HG02642 (cell line): ENCODE measurements around the gene ACLY.
A peak's percentile ranks its signal among the peaks of the same experiment; 100 is the strongest.
"Not testable (repeated sequence)": the region's sequence is repeated elsewhere in the genome, so short reads cannot be mapped to it uniquely, and the experiment has no call there.

Source experiments
- ATAC-seq: cut with Tn5 transposase; IDR thresholded peaks from one replicate; pipeline ENCODE4 v1.9.1; 2021; ENCODE audit warnings: mild to moderate bottlenecking; ENCODE audit not compliant: unreplicated experiment, poor library complexity

The ACLY gene

DNA sequence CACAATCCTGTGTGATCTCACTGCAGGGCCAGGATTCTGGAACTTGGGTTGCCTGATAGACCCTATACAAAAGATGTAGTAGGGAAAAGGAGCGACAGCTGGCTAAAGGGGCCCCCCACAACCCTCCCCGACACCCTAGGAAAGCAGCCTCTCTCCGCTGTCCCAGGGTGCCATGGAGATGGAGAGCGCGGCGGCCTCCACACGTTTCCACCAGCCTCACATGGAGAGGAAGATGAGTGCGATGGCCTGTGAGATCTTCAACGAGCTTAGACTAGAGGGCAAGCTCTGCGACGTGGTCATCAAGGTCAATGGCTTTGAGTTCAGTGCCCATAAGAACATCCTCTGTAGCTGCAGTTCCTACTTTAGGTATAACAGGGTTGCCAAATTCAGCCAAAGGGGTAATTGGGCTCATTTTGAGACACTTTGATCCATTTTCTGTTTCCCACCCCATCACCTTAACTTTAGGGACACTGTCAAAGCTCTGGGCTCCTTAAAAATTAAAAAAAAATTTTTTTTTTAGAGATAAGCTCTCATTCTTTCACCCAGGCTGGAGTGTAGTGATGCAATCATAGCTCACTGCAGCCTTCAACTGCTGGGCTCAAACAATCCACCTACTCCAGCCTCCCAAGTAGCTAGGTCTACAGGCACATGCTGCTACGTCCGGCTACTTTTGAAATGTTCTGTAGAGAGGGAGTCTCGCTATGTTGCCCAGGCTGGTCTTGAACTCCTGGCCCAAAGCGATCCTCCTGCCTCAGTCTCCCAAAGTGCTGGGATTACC is 80.8 kb downstream of the ACLY start, which contains the start of gene KLHL10:
TSS of gene KLHL10 (plus strand) at position 65 of the 778 bp plus-strand sequence. CDS start at position 173, 108 bp downstream.
- no peak for ATAC-seq

DNA sequence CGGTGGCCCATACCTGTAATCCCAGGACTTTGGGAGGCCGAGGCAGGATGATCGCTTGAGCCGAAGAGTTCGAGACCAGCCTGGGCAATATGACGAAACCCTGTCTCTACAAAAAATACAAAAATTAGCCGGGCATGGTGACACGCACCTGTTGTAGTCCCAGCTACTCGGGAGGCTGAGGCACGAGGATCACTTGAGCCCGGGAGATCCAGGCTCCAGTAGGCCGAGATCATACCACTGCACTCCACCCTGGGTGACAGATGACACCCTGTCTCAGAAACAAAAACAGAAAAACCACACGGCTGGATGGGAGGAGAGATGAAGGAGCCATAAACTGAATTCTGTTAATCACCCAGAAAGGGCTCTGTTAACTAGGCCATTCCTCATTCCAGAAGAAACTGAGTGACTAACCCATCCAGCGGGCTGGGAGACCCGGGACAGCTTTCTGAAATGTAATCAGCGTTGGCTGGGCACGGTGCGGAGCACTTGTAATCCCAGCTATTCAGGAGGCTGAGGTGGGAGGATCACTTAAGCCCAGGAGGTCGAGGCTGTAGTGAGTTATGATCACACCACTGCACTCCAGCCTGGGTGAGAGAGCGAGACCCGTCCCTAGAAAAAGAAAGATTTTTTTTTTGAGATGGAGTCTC is 82.1 kb downstream of the ACLY start:
- no peak for ATAC-seq

DNA sequence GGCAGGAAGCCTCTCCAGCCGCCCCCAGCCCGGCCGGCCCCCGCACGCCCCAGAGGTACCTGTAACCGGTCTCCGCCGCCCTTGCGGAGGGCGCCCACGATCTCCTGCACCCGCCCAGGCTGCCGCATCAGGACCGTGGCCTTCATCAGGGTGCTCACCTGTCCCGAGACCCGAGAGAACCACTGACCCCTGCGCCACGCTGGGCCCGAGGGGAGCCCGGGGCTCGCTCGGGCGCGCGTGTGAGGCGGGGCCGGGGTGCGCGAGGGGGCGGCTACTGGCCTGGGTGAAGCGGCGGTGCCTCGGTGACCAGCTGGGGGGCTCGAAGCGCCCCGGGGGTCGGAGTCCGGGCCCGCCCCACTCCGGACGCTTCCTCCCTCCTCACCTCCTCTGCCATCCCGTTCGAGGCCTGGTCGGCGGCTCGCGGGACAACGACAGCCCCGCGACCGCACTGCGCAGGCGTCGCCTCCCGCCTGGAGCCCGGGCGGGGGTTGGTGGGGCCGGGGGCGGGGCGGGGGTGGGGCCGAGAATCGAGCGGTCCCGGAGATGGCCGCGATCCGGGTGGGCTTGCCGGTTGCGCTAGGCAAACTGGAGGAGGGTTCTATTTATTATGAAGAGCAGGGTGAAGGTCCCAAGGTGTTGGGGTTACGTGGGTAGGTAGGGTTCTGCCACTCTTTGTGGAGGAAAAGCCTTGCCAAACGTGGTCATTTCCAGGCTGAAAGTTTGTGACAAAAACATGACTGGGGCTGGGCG is 82.8 kb downstream of the ACLY start, which contains the start of gene NT5C3B:
TSS of gene NT5C3B (minus strand) at position 433 of the 750 bp plus-strand sequence. CDS start at position 394, 39 bp downstream.
- ATAC-seq, result peak; percentile 73

DNA sequence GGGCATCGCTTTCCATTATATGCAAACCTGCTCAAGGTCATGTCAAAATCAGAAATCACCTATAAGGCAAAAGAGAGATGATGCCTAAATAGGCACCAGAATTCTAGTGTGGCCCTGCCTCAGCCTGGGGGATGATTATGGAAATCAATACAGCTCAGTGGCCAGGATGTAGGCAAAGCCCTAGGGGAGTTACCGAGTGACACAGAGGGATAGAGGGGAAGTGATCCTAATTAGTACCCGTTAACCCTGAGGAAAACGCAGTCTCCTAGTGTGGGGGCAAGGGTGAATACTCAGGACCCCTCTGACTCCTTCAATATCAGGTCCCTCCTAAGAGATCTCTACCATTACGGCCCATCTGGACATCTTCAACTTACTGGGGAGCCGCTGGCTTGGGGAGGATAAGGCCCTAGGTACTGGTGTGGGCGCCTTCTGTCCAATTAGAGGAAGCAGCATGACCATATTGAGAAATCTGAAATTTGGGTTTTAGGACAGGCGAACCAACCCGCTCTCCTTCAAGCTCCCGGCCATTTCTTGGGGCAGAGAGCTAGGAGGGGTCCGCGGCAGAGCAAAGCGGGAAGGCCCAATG is 83.4 kb downstream of the ACLY start:
- peak; percentile 28 for ATAC-seq

DNA sequence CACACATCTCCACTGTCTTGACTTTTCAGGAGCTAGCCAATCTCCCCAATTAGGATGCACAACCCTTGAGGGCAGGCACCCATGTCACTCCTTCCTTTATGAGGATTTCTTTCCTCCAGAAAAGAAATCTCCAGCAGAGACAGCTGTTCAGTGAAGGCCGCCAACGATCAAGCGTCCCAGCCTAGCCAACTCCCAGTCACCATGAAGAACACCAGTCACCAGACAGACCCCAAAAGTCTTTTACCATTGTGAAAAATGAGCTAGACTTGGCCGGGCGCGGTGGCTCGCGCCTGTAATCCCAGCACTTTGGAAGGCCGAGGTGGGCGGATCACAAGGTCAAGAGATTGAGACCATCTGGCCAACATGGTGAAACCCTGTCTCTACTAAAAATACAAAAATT is 88.8 kb downstream of the ACLY start:
- not testable (repeated sequence) for ATAC-seq

DNA sequence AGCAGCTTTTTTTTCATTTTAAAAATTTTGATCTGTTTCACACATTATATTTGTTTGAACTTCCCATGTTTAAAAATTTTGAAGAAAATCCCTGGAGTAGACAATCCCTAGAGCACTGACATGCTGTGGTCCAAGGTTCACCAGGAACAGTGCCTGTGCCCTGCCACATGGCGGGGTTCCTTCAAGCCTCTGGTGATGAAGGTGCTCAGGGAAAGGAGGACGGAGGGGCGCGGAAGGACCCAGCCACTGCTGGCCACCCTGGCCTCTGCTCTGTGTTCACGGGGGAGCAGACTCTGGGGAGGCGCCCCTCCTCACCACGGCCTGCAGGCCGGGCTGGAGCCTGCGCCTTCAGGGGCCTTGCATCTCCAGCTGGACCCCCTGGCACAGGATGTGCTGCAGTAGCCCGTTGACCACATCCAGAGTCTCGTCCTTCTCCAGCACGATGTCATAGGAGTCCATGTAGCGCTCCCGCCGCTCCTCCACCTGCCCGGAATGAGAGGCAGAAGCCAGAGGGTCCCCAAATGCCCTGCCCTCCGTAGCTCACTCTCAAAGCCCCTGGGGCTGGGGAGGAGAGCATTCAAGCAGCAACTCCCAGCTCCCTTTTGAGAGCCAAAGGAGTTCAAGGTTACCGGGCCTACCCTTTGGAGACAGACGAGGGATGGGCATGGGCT is 93.4 kb downstream of the ACLY start:
- no peak for ATAC-seq

DNA sequence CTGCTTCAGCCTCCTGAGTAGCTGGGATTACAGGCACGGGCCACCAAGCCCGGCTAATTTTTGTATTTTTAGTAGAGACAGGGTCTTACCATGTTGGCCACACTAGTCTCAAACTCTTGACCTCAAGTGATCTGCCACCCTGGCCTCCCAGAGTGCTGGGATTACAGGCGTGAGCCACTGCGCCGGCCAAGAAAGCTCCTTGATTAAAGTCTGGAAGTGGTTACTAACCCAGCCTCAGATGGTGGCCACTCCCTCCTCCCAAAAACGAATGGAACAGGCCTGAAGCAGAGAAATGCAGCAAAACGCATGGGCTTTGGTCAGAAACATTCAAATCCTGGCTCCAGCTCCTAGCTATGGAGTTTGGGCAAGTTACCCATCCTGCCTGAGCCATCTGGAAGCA is 94.7 kb downstream of the ACLY start:
- no peak for ATAC-seq

DNA sequence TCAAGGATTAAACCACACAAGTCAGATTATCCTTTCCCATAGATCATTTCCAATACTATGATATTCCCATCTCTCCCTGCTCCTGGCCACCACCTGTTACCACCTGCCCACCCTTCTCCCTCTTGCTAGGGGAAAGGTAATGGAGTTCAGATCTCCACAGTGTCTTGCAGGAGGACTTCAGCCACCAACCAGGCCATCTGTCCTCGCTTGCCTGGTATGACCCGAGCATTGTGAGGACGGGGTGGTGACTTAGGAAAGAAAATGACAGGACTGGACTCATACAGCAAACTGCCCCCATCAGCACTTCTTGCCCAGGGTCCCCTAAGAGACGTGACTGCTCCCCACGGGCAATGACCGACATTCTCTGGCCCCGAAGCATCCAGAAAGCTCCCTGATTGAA is 95.2 kb downstream of the ACLY start:
- ATAC-seq, result no peak

DNA sequence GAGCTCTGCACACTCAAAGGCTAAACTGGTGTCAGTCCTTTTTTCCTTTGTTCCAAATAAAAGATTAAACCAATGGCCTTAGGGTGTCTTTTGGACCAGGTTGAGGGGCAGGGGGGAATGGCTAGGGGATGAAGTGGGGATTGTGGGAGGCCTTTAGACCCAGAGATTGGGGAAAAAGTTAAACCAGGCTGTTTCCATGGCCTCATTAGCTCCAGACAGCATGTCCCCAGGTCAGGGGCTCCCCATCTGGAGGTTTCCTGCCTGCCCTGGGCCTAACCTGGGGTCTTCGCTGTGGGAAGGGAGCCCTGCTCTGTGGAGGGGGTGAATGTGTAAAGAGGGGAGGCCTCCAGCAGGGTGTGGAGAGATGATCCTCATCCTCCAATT is 95.6 kb downstream of the ACLY start:
- ATAC-seq, result no peak

DNA sequence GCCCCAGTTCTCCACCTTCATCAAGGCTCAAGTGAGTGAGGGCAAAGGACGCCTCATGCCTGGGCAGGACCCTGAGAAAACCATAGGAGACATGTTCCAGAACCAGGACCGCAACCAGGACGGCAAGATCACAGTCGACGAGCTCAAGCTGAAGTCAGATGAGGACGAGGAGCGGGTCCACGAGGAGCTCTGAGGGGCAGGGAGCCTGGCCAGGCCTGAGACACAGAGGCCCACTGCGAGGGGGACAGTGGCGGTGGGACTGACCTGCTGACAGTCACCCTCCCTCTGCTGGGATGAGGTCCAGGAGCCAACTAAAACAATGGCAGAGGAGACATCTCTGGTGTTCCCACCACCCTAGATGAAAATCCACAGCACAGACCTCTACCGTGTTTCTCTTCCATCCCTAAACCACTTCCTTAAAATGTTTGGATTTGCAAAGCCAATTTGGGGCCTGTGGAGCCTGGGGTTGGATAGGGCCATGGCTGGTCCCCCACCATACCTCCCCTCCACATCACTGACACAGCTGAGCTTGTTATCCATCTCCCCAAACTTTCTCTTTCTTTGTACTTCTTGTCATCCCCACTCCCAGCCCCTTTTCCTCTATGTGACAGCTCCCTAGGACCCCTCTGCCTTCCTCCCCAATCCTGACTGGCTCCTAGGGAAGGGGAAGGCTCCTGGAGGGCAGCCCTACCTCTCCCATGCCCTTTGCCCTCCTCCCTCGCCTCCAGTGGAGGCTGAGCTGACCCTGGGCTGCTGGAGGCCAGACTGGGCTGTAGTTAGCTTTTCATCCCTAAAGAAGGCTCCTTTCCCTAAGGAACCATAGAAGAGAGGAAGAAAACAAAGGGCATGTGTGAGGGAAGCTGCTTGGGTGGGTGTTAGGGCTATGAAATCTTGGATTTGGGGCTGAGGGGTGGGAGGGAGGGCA is 96.3 kb downstream of the ACLY start:
- ATAC-seq, result no peak

DNA sequence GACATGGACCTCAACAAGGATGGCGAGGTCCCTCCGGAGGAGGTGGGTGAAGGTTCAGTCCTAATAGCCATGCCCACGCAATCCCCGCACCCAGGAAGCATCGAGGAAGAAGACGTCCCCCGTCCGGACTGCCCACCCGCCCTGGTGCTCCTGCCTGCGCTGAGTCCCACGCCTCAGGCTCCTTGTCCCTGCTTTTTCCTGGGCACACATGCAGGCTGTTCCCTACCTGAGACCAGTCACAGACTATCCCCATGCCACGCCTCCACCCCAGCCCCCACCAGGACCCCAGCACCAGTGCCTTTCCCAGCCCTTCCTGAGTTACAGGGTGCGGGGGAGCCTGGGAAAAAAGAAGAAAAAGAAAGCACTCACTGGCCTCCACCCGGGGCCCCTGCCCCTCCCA is 97.0 kb downstream of the ACLY start:
- ATAC-seq, result no peak

DNA sequence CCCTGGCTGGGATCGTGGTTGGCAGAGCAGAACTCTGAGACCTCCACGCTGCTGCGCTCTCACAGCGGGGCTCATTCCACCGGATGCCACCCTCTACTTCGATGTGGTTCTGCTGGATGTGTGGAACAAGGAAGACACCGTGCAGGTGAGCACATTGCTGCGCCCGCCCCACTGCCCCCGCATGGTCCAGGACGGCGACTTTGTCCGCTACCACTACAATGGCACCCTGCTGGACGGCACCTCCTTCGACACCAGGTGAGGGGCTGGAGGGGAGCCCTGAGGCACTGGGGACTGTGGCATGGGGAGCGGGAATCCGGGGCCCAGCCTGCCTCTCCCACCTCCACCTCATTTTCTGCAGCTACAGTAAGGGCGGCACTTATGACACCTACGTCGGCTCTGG is 100.7 kb downstream of the ACLY start:
- no peak for ATAC-seq
